GM21367 (cell line): ENCODE results near the gene ST6GALNAC6.
"Not testable (repeated sequence)": the region's sequence is repeated elsewhere in the genome, so short reads cannot be mapped to it uniquely, and the experiment has no call there.

Source experiments
- ATAC-seq: cut with Tn5 transposase; IDR thresholded peaks from one replicate; pipeline ENCODE4 v1.9.1; 2021; ENCODE audit not compliant: unreplicated experiment

Gene ST6GALNAC6

GRCh38 chr9:127837346-127837745, 62.1 kb downstream of the ST6GALNAC6 start:
- no peak for ATAC-seq

- not testable (repeated sequence) for ATAC-seq
Observed at GRCh38 chr9:127836561-127836960, 62.8 kb downstream of the ST6GALNAC6 start.

GRCh38 chr9:127835991-127836516, 63.3 kb downstream of the ST6GALNAC6 start:
- no peak for ATAC-seq
